HG03103 (cell line): ENCODE results near the gene QRSL1.
"Not testable (repeated sequence)": the region's sequence is repeated elsewhere in the genome, so short reads cannot be mapped to it uniquely, and the experiment has no call there.

Source experiments
- ATAC-seq: cut with Tn5 transposase; IDR thresholded peaks from one replicate; pipeline ENCODE4 v1.9.1; 2021; ENCODE audit warnings: low read depth; ENCODE audit not compliant: unreplicated experiment

The QRSL1 gene

DNA sequence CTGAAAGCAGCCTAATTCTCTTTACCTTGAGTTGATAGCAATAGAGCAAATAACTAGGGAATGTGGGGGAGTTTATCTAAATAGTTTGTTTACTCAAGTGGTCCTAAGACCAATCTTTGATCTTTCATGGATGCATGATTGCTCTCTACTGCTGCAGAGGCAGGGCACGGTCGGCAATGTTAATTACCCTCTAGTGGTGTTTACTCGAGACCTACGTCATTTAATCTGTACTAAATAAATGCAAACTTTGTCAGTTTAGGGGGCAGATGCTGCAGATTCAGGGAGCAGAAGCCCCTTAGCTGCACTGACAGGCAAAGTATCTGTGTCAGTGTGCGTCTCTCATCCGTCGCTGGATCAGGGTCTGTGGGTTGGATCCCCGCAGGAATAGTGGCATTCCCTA, 7.0 kb upstream of the QRSL1 start:
- ATAC-seq, result no peak

DNA sequence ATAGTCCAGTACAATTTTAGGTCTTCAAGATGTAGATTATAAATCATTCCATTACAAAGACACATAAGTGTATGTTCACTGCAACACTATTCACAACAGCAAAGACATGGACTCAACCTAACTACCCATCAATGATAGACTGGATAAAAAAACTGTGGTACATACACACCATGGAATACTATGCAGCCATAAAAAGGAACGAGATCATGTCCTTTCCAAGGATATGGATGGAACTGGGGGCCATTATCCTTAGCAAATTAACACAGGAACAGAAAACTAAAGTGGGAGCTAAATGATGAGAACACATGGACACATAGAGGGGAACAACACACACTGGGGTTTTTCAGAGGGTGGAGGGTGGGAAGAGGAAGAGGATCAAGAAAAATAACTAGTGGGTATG, 6.3 kb upstream of the QRSL1 start:
- ATAC-seq, result no peak

DNA sequence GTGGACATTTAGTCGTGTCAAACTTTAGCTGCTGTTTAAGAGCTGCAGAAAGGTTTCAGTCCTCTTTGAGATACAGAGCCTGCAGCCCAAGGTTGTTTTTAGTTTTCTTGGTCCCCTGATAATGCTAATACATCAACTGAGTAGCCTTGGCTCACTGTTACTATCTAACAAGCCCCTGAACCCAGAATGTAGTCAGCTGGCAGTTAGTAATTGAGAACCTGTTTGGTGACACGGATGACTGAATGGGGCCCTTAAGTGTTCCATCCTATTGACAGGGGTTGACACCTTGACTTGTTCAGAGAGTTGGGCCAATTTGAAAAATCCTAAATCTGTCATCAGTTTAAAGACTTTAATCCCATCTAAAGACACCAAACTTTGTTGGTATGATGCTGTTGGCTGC, 2.9 kb upstream of the QRSL1 start:
- ATAC-seq, result no peak

GRCh38 chr6:106627760-106628159, 1.6 kb upstream of the QRSL1 start:
- ATAC-seq, result not testable (repeated sequence)

- no peak for ATAC-seq
Observed at GRCh38 chr6:106628658-106629102, 698 bp upstream of the QRSL1 start.

DNA sequence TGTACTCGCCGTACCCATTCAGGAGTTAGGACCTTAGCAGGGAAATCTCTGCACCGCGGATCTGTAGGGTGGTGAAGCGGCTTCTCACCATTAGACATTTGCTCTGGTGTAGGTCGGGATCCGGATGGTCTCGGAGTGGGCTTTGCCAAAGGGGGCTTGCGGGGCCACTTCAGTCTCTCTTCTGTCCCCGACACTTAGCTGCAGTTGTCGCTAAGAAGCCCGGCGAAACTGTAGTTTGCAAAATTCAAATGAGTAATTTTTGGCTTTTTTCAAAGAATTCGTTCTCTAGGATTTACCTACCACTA, 433 bp downstream of the QRSL1 start:
- ATAC-seq, result no peak

GRCh38 chr6:106630366-106630765, 988 bp downstream of the QRSL1 start:
- no peak for ATAC-seq

DNA sequence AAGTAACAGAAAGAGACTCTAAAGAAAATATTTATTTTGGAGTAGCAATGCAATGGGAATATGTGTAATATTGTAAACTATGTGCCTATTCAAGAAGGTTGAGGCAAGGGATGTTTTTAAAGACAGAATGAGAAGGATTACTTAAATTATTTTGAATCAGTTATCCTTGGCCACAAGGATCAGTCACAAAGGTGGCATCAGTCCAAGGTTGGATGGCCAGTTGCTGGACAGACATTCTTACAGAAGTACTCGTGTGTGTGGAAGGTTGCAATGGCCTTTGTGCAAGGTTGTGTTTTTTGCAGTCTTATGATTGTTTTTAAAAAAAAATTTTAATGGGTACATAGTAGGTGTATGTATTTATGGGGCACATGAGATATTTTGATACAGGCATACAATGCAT, 2.0 kb downstream of the QRSL1 start:
- no peak for ATAC-seq

- ATAC-seq, result no peak
Observed at GRCh38 chr6:106634565-106634964, 5.2 kb downstream of the QRSL1 start.

DNA sequence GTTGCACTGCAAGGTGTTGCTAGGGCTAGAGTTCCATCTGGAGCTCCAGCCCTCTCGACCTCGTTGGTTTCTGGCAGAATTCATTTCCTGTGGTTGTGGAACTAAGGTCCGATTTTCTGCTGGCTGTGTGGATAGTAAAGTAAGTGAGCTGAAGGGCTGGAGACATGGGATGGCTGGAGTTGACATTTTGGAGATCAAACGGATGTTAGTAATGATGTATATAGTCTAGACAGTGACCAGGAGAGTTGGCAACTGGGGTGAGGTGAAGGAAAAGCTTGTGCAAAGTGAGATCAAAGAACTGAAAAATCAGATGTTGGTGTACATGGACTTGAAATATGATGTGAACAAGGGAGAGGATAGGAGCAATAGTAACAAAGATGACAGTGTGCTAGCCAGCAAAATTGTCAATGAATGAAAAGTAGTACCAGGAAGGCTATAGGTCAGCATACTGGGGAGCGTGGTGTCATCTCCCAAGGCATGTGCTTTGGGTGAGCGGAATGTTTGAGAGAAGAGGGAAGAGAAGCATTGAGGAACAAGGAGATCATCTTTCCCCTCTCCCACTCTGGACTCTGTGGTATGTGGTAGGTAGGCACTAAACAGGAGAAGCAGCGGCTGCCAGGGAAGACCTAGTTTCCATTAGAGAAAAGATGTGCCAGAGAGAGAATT, 7.8 kb downstream of the QRSL1 start:
- peak; percentile 27 for ATAC-seq

- peak; percentile 78 for ATAC-seq
Observed at GRCh38 chr6:106637717-106638341, 8.5 kb downstream of the QRSL1 start.

DNA sequence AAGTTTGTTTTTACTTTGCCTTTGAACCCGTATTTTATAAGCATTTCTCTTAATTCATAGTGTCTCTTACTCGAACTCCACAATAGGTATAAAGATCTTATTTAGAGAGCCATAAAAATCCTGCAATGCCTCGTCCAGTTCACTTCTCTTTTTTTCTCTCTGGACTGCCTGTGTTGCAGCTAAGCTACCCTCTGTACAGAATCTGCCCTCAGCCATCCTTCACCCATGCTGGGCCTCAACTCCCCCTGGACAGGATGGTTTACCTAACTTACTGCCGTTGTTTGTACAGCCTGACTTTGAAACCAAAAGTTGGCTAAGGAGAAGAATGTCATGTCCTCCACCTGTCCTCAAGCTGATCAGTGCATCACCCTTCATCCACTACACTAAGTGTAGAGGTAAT, 10.4 kb downstream of the QRSL1 start:
- ATAC-seq, result no peak

- no peak for ATAC-seq
Observed at GRCh38 chr6:106642476-106642875, 13.1 kb downstream of the QRSL1 start.

DNA sequence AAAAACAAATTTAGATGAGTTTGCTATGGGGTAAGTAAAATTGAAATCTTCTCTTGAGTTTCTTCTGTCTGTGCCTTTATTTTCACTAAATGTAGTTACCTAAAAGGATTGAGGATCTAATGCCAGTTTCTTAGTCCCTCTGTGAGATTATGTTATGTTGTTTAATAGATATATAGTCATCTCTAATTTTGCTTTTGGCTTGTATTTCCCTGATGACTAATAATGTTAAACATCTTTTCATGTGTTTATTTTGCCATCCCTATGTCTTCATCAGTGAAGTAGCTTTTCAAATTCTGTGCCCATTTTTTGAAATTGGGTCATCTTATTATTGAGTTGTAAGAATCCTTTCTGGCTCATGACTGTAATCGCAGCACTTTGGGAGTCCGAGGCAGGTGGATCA, 13.7 kb downstream of the QRSL1 start:
- ATAC-seq, result no peak

GRCh38 chr6:106648651-106649308, 19.4 kb downstream of the QRSL1 start:
- ATAC-seq, result peak; percentile 81

DNA sequence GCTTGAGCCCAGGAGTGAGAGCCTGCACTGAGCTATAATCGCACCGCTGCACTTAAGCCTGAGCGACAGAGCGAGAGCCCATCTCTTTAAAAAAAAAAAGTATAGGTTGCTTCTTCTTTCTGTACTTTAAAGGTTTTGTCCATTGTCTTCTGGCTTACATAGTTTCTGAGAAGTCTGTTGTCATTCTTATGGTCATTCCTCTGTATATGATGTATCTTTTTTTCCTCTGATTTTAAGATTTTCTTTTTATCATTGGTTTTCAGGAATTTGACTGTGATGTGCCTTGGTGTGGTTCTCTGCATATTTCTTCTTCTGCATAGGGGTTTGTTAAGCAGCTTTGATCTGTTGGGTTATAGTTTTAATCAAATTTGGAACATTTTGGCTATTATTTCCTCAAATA, 29.1 kb downstream of the QRSL1 start:
- ATAC-seq, result no peak

DNA sequence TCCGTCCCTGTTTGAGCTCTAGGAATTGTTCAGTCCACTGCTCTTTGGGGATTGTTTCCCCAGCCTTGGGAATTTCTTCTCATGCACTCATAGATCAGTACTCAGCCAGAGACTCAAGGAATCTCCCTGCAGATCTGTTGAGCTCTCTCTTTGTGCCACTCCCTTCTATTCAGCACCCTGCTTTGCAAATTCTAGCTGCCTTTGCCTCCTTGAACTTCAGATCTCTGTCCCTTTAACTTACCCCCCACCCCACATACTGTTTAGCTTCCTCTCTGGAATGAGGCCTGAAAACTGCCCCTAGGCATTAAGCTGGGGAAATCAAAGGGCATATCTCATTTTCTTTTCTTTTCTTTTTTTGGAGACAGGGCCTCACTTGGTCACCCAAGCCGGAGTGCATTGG, 30.5 kb downstream of the QRSL1 start:
- ATAC-seq, result no peak

- ATAC-seq, result no peak
Observed at GRCh38 chr6:106662458-106662857, 33.1 kb downstream of the QRSL1 start.

DNA sequence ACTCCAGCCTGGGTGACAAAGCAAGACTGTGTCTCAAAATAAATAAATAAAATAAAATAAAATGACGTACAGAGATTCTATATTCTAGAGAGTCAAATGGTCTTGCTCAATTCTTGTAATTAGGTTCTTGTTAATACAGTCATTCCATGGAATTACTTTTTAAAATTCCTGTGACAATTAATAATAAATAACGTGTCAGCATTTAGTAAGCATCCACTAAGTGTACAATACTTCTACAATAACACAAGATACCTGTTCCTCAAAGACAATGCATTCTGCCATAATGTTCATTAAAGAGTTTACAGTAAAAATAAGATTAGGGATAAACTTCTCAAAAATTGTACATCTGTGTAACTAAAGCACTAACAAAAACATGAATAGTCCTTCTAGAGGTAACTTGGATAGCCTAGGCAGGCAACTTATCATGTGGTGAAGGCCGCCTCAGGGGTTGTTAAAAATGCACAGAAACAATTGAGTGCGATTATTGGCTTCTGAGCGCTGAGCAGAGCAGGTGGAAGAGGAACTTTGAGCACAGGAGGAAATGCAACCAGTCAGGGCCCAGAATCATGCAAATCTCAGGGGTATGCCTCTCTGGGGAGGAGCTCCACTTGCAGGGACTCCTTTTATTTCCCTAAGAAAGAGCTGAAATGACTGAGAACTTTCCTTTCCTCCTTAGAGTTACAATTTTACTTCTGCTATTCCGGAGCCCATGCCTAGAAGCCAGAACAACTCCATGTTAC, 37.1 kb downstream of the QRSL1 start:
- ATAC-seq, result peak; percentile 99

DNA sequence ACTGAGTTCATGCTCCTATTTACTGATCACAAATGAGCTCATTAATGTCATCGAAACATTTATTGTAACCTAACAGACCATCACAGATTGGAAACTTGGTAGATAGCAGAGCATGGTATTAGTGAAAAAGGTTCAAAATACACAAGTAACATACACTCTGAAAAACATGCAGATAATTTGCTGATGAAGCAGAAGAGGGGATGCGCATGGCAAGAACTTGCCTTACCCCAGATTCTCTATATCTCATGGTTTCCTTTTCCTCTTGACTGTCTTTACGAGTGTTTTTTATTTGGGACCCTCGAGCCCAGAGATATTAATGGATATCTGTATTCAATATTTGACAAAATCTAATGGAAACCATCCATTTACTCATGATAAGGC, 37.6 kb downstream of the QRSL1 start:
- ATAC-seq, result no peak

GRCh38 chr6:106670236-106670635, 40.9 kb downstream of the QRSL1 start:
- no peak for ATAC-seq

- ATAC-seq, result no peak
Observed at GRCh38 chr6:106671651-106672050, 42.3 kb downstream of the QRSL1 start.
